Superior temporal gyrus (tissue), 1 donor: ENCODE results near the gene USP24.

Experiments
- DNase-seq: peaks from one replicate; pipeline ENCODE4 v3.0.0-alpha.2; 2016; ENCODE audit errors: extremely low spot score

The USP24 gene

GRCh38 chr1:55164906-55165305 lies 50.3 kb downstream of the USP24 start:
- no peak for DNase-seq

GRCh38 chr1:55159571-55159970 lies 55.6 kb downstream of the USP24 start:
- no peak for DNase-seq

- no peak for DNase-seq
Measured at GRCh38 chr1:55156608-55157007, 58.6 kb downstream of the USP24 start.

- DNase-seq, result no peak
Measured at GRCh38 chr1:55156093-55156492, 59.1 kb downstream of the USP24 start.

GRCh38 chr1:55155522-55155921 lies 59.6 kb downstream of the USP24 start:
- peak; percentile 83 for DNase-seq

GRCh38 chr1:55154616-55155015 lies 60.5 kb downstream of the USP24 start:
- no peak for DNase-seq

GRCh38 chr1:55153031-55153430 lies 62.1 kb downstream of the USP24 start:
- DNase-seq, result no peak

- no peak for DNase-seq
Measured at GRCh38 chr1:55150880-55151588, 64.1 kb downstream of the USP24 start.

- no peak for DNase-seq
Measured at GRCh38 chr1:55148676-55149075, 66.5 kb downstream of the USP24 start.

GRCh38 chr1:55147524-55147923 lies 67.6 kb downstream of the USP24 start:
- no peak for DNase-seq

- peak; percentile 64 for DNase-seq
Measured at GRCh38 chr1:55146781-55147180, 68.4 kb downstream of the USP24 start.

GRCh38 chr1:55144886-55145285 lies 70.3 kb downstream of the USP24 start:
- no peak for DNase-seq

- no peak for DNase-seq
Measured at GRCh38 chr1:55143684-55144083, 71.5 kb downstream of the USP24 start.

GRCh38 chr1:55141295-55141893 lies 73.8 kb downstream of the USP24 start:
- no peak for DNase-seq

- peak; percentile 94 for DNase-seq
Measured at GRCh38 chr1:55140546-55140983, 74.6 kb downstream of the USP24 start.

GRCh38 chr1:55140137-55140536 lies 75.0 kb downstream of the USP24 start:
- no peak for DNase-seq

- DNase-seq, result no peak
Measured at GRCh38 chr1:55138823-55139222, 76.3 kb downstream of the USP24 start.

- no peak for DNase-seq
Measured at GRCh38 chr1:55134152-55134808, 80.9 kb downstream of the USP24 start.

GRCh38 chr1:55131801-55132200 lies 83.4 kb downstream of the USP24 start:
- DNase-seq, result no peak

- no peak for DNase-seq
Measured at GRCh38 chr1:55131218-55131617, 83.9 kb downstream of the USP24 start.

GRCh38 chr1:55129194-55129728 lies 85.9 kb downstream of the USP24 start:
- peak; percentile 66 for DNase-seq

- DNase-seq, result no peak
Measured at GRCh38 chr1:55128418-55128995, 86.7 kb downstream of the USP24 start.
